GM19238 (cell line): ENCODE results near the gene SNX27.

Experiments used
- DNase-seq: peaks from one replicate; pipeline ENCODE4 v3.0.0; 2011; ENCODE audit warnings: low spot score; ENCODE audit not compliant: insufficient read length

The SNX27 gene

DNA sequence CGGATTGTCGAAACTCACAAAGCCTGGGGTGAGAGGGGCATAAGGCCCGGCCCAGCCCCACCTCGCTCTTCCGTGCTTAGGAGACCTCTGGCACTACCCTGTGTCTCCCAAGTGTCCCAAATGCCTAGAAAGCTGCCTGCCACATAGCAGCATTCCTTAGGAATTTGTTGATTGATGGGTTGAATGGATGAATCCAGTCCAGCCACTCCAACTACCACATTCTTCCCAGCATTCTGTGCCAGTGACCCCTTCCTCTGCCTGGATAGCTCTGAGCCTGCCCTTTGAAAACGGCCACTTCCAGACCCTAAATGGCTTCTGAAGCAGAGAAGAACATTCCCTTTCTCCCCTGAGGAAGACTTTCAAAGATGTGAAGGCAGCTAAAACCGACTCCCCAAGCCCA is 93.3 kb downstream of the SNX27 start:
- DNase-seq, result no peak

DNA sequence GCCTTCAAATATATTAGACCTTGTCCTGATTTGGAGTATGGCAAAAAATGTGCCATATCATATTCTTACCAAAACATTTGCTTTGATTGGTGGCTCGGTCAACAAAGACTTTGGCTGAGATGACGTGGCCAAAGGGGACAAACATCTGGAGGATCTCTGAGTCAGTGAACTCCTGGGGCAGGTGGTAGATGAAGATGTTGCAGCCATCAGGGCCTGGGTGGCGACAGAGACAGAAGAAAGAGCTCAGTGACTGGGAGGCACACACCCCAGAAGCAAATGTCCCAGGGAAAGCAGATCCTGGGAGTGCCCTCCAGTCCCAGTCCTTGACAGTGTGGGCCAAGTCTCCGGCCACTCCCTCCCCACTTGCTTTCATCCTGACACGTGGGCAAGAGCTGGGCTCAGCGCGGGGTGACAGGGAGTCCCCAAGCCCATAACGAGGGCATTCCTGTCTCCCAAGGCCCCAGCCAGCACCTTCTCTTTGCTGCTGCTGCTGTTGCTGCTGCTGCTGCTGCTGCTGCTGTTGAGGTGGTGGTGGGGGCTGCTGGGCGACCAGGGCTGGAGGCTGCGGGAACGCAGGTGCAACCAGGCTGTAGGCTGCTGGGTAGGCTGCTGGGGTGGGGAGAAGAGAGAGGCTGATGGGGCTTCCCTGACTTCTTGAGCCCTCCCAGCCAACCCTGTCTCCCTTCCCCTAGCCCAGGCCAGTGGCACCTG is 94.1 kb downstream of the SNX27 start:
- DNase-seq, result no peak

DNA sequence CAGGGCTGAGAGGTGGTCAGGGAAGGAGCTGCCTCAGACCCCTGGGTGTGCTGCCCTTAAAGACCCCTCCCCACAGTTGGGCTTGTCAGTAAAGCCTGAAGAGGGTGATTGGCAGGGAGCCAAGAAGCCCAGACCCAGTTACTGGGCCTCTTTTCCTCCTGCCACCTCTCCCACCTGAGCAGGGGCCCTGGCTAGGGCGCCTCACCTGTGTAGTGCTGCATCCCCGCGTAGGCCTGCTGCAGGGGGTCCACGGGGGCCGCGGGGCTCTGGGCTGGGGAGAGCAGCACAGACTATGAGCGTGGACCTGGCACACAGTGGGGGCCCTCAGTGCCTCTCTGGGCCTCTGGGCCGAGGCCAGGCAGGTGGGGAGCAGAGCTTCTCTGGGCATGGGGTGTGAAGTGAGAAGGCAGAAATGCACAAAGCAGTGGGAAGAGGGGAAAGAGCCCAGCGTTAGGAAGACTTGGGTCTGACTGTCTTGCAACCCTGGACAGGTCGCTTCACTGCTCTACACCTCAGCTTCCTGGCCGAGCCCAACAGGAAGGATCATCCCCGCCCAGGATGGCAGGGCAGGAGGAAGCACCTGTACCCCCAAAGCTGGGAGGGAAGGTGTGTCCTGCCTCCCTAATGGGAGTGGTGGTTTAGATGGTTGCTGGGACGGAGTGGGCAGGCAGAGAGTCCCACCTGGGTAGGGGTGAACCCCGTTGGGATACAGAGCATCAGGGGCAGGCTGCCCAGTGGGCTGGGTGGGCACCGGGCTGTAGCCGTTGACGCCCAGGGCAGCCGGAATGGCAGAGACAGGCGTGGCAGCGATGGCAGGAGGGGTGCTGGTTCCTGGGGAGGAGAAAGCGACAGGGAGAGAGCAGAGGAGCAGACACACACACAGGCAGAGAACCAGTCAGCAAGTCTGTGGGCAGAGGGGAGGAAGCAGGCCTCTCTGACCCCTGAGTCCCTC is 94.9 kb downstream of the SNX27 start:
- DNase-seq, result no peak

DNA sequence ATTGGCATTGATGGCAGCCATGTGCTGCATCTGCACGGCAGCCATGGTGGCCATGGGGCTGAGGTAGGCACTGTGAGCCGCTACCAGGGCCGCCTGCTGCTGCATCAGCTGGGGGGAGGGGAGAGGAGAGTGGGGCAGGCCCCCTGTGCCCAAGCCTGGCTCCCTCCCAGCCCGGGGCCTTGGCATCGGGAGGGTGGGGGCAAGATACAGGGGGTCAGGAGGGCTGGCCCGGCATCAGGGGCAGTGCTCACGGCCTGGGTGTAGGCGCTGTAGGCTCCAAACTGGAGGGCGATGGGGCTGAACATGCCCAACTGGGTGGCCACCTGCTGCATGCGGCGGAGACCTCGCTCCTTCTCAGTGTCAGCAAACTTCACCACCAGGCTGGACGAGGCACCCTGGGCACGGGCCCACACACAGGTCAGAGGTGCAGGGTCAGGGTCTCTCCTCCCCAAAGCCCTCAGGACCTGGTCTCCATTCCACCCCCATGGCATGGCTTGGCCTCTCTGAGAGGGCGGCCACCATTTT is 95.8 kb downstream of the SNX27 start:
- DNase-seq, result no peak

DNA sequence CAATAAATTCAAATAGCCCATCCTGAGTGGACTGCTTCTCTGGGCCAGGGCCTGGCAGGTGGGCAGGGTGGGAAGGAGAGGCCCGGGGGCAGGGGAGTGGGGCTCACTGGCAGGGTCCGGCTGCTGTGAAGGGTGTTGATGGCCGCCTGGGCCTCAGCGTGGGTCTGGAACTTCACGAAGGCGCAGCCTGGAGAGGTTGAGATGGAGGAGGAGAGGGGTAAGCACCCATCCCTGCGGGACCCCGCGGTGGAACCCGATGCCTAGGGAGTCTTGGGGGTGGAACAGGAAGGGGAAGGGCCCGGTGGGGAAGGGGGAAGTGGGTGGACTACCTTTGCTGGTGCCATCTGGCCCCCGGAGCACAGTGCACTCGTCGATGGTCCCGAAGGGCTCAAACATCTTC is 97.0 kb downstream of the SNX27 start:
- DNase-seq, result no peak

DNA sequence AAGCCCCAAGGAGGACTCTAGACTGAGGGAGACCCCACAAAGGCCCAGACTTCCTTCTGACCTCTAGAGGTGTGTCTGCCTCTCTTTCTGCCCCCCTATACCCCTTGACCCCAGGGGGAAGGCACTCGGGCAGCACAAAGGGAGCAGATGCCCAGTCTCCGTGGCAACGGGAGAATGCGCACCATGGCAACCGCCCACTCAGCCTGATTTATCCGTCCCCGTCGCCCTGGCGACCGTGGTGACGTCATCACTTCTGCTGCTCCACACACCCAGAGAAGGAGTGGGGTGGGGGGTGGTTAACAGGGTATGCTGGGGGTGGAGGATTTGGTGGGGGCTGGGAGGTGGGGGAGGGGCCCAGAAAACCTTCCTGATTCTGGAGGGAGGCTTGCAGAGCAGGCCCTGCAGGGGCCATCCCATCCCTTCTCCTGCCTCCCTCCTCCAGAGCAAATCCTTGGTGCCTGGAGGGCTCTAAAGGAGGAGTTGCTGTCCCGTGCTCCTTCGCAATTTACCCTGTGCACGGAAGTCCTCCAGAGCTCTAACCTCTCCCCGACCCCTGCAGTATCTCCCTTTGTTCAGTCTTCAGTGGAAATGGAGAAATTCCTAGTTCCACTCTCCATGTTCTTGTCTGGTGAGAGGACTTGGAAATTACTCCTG is 98.5 kb downstream of the SNX27 start:
- no peak for DNase-seq

DNA sequence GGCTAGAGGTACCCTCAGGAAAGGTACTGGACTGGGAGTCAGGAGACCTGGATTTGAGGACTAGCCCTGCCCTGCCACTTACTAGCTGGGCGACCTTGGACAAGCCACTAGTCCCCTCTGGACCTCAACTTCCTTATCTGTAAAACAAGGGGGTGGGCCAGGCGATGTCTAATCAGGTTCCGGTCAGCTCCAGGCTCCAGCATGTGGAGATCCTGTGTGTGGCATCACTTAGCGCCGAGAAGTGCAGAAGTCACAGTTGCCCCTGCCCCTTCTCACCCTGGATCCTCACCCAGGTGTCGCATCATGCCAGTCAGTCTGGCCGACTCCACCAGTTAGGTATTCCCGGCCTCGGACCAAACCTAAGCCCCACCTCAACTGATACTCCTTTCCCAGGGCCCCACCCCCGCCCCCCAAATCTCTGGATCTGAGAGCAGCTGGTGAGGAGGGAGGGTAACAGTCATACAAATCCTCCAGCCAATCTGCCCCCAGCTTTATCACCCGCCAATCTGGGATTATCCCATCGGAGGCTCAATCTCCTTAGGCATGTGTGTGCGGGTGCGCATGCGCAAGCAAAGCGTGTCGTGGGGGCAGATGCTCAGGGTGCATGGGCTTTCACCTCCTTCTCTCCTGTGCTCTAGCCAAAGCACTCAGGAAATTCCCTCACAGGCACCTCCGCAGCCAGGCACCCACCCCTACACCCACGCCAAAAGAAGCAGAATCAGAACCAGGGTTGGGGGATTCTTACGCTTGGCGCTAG is 99.4 kb downstream of the SNX27 start:
- no peak for DNase-seq

DNA sequence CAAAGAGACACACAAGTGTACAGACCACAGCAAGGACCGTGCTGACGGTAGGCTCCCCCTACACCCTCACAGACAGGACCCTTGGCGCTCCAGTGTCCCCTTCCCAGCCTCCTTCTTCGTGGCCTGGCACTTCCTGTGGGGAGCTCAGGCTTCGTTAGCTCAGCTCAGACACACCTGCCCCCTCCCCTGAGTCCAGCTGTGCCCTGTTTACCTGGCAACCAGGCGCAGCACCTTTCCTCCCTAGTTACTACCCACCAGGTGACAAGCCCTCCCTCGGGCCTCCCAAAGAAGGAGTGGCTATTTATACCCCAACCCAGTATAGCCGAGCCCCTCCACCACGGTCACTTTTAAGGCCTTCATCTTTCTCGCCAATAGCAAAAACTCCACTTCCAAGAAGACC is 100.1 kb downstream of the SNX27 start:
- no peak for DNase-seq

DNA sequence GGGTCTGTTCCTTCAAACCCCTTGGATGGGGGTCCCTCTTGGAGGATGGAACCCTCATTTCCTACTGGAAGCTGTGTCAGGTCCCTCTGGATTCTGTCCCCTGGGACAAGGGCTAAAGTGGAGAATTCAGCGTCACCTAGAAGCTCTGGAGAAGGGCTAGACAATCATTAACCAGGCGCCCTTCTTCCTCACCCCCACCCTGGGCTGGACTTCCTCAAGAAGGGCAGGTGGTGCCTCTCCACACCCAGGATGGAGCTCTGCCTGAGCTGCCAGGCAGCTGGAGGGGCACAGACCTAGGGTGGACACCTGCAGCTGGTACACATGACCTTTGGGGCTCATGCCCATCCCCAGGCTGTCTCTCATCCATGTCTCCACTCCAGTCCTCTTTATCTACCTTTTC is 101.2 kb downstream of the SNX27 start:
- DNase-seq, result no peak

DNA sequence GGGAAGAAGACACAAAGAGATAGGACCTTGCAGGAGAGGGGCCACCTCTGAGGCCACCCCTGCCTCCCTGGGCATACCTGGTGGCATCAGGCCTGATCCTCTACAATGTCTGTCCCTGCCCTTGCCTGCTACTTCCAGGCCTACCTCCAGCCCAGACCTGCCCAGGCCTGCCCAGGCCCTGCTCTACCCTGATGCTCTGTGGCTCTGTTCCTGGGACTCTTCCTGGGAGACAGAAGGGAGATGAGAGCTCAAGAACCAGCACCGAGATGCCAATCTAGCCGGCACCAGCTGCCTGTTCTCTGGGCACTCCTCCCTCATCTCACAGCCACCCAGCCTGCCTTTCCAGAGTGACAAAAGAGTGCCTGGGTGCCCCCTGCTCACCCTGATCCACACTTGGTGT is 102.0 kb downstream of the SNX27 start:
- DNase-seq, result no peak

DNA sequence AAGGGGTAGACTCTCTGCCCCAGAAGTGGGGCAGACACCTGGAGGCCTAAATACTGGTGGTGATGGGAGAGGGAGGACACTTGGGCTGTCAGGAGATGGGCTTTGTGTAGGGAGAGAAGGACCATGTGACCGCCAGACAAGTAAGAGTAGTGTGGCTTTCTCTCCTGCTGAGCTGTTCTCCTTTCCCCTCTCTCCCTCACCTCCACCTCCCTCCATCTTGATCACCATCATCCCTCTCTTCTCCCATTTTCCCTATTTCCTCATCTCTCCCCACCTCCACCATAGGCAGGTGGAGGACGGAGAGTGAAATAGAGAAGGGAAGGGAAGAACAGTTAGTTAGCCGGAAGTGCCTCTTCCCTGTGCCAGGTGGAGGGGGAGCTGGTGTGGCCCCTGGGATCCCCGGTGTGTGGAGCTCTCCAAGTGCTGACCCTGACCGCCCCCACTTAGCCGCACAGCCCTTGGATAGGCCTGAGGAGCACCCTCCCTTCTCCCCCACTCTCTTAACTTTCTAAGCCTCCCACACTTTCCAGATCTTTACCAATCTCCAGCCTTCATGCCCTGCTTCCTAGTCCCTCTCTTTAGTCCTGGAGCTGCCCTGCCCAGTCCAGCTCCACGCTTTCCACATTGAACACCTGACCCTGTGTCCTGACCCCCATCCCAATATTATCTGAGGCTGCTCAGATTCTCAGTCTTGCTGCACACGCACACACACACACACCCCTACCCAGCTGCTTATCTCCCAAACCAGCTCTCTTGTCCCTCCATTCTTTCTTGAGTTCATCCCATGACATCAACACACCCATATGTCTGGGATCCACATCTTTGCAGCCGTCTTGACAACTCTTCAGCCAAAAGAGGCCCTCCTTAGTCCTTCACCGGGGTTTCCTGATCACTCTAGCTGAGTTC is 103.2 kb downstream of the SNX27 start:
- DNase-seq, result no peak

DNA sequence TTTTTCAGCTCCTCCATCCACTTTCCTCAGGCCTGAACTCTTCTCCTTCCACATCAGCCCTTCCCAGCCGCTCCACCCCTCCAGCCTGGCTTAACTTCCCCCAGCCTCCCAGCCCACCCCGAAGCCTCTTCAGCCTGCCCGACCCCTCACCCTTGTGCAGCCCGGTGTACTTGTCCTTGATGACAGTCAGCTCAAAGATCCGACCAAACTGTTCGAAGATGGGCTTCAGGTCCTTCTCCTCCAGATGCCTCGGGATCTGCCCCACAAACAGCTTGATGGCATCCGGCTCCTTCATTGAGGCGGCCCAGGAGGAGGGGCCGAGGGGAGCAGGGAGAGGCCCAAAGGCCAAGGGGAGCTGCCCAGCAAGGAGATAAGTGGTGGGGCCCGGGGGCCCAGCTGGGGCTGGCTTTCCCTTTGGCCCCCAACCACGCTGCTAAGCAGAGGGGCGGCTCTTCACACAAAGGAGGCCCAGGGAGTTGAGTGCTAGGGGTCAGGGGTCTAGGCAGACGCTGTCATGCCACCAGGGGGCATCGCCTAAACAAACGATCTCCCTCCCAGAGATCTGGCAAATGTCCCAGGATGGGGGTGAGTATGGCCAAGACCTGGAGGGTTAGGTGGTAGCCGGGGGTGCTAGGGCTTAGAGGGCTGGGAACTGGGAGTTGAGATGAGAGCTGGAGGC is 104.0 kb downstream of the SNX27 start:
- no peak for DNase-seq

DNA sequence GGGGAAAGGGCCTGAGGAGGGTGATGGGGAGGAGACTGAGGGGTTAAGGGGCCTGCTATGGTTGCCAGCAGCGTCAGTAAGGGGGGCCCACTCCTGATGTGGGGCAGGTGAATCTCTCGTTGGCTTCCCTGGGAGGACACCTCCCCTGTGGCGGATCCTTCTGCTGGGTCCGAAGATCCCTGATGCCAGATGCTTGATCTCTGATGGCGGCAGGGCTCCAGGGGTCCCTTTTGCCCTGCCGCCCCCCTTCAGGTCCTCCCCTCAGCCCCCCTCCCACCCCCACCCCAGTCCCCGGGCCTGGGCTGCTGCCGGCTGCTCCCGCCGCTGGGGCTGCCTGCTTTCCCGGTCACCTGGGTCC is 104.5 kb downstream of the SNX27 start:
- DNase-seq, result no peak

DNA sequence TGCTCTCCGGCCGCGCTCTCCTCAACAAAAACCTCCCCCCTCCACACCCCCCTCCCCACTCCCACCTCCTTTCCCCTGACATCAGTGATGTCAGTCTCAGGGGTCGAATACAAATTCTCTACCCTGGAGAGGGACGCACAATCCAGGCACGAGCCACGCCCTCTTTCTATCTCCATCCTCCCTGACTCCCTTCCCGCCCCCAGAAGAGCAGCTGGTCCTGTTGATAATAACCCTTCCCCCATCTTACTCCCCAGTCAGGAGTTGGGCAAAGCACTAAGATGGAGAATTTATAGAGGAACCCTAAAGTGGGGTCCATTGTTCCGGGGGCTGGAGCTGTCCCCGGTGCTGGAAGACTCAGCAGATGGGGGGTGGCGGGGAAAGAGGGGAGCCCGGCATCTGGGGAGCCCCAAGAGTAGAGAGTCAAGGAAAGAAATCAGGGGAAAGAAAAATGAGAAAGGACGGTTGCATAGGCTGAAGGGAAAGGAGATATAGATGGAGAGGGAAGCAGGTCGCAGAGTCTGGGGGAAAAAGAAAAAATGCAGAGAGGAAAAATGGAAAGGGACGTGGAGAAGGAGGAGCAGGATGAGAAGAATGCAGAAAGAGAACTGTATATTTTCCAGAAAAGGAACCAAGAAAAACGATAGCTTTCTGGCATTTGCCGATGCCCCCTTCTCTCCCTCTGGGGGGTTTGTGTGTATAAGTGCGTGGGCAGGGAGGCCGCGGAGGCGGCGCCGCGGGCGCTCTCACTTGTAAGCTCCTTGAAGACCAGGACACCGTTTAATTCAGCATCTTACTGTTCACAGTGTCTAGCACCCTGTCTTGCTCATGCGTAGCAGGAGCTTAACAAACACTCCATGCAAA is 105.2 kb downstream of the SNX27 start, which contains the start of gene CELF3:
Gene CELF3, minus strand, starts transcription at position 33 of the 861 bp plus-strand sequence. CDS start 783 bp downstream, outside the sequence.
- DNase-seq, result no peak

DNA sequence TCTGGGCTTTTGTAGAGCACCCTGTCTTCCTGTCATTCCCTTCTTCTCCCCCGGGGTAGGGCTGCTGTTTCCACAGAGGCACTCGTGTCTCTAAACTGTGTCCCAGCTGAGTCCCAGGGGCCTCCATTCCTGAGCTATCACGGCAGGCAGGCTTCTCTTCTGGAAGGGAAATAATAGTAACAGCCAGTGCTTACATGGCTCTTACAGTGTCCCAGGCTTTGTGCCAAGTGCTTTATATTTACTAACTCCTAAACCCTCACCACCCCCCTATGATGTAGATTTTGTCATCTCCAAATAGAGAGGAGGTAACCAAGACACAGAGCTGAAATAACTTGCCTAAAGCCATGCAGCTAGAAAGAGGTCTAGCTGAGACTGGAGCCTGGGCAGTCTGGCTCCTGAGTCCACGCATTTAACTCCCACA is 106.2 kb downstream of the SNX27 start:
- no peak for DNase-seq

DNA sequence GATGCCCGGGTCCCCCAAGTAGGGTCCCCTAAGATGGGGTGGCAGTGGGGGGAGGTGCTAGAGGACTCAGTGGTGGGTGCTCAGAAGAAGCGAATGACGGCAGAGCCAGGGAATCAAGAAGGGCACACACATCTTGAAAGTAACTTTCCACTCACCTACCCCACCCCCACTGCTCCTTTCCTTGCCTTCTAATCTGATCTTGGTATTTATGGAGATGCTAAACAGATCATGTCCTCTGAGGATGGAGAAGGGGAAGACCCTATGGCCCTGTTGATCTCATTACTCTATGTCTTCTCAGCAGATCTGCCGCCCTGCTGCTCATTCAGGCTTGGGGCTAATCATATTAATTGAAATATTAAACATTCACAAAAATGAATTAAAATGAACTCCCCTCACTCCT is 106.8 kb downstream of the SNX27 start:
- DNase-seq, result no peak

DNA sequence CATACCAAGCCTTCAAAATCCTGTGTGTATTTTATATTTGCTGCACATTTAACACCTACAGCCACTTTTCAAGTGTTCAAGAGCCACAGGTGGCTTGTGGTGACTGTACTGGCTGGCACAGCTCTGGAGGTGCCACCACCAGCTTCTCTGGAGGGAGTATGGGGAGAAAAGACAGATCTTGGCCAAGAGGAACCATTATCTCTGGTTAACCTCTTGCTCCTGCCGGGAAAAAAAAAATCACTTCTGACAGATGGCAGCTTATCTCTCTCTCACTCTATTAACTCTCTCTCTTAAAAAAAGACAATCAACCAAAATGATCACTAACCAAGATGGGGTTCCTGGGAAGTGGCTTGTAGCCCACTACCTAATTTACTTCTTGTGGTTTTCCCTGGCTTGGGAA is 108.3 kb downstream of the SNX27 start:
- DNase-seq, result no peak

DNA sequence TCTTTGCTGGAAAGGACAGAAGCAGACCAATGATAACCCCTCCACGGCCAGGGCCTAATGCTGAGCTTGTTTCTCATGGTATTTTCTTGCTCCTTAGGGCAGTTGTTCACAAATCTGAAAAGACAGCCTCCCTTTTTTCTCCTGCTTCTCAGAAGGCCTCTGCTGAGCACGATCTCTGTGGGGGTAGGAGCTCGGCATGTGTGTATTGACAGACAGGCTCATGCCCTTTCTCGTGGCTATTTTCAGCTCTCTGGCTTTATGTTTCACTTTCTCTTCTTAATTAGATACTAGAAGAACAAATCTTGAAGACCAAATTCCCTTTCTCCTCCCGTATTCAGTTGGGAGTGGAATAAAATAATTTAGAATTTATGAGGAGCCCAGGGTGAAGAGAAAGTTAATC is 108.7 kb downstream of the SNX27 start:
- peak; percentile 71 for DNase-seq
